GM12892 (cell line): ENCODE measurements around the gene TCF7.

ENCODE experiments used
- POLR2A ChIP-seq: IDR thresholded peaks from 2 replicates; pipeline ENCODE4 v1.6.1; 2011; ENCODE audit warnings: low read depth, low read length, control low read depth
- POLR2AphosphoS5 ChIP-seq: IDR thresholded peaks from 2 replicates; pipeline ENCODE4 v1.6.1; 2011; ENCODE audit warnings: low read depth, low read length, control low read depth

GRCh38 chr5:134128648-134128995 is 14.1 kb downstream of the TCF7 start:
- TF ChIP-seq POLR2AphosphoS5 (no peak), POLR2A (no peak)
